Iris pigment epithelial cell (primary cell): ENCODE measurements around the gene LTBP1.

Experiments
- DNase-seq: peaks from one replicate; pipeline ENCODE4 v3.0.0-alpha.2; 2011; ENCODE audit warnings: low read depth

The LTBP1 gene

DNA sequence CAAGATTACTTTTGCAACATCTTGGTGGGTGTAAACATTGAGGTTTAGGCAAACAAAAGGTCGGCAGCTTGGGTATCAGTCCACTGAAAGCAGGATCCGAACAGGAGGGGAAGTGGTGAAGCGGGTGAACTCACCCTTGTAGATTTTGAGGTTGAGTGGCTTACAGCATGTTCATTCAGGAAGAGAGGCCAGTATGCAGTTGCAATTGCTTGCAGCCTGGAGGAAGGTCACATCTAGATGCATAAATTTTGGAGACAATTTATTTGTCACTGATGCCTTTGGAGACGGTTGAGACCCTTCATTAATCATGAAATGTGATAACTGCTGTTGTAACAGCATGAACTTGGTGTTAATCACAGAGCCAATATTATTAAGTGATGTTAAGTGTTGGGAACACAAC, 131.1 kb downstream of the LTBP1 start:
- DNase-seq = no peak

DNA sequence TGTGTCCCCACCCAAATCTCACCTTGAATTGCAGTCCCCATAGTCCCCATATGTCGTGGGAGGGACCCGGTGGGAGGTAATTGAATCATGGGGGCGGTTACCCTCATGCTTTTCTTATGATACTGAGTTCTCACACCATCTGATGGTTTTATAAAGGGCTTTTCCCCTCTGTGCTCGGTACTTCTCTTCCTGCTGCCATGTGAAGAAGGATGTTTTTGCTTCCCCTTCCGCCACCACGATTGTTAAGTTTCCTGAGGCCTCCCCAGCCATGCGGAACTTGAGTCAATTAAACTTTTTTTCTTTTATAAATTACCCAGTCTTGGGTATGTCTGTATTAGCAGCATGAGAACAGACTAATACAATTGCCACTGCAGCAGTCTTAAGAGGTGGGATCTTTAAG, 134.9 kb downstream of the LTBP1 start:
- no peak for DNase-seq

DNA sequence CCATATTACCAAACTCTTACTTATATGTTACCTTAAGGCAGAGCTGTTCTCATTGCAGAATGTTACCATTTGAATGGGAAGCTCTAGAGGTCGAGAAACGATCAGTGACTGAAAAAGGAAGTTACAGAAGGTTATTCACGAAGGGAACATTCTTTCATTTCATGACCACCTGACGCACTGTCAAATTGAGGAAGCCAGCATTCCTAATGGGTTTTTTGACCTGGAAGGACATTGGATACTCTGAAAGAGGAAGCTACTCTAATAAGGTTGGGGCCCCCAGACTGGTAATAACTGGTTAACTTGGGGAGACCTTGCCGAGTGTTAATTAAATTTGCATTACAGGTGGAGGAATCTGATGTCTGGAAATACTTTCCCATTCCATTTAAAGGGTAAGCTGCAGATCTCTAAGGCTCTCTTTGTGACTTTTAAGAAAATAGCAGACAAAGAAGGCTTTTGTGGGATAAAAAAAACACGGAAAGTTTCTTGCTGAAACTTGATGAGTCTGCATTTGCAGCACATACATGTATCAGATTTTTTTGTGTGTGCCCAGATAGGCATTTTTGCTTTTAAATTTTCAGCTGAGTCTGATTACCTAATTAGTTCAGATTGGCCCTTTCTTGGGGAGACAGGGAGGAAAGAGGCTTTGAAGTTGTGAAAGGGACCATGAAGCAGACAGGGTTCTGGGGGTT, 137.1 kb downstream of the LTBP1 start:
- DNase-seq = no peak

DNA sequence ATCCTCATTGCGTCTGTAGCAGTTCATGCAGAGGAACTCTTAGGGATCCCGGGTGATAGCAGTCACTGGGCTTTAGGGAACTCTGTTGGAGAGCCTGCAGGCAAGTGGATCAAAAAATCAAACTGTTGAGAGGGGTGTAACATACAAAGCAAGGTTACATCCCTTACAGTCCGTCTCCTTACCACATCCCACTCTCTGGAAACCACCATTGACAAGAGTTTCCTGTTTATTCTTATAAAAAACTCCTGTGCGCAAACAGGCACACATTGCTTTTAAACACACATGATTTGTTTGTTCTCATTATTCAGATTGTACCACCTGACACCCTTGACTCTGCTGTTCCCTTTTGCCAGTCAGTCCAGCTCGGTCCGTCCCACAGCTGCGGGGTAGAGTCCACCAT, 137.7 kb downstream of the LTBP1 start:
- no peak for DNase-seq

DNA sequence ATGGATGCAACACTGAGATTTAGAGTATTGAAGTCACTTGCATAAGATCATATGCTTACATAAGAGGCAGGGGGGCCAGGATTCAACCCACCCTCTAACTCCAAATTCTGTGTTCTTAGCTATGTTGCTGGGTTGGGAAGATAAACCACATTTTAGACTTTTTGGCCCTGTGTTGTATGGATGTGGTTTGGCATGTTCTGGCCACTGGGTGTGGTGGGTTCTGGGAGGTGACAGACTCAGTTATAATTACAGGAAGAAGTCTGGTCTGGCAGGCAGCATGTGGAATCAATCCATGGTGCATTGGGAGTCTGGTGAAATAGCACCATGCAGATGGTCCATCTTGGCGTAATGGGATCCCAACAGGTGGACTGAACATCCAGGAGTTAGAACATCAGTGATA, 138.9 kb downstream of the LTBP1 start:
- no peak for DNase-seq

DNA sequence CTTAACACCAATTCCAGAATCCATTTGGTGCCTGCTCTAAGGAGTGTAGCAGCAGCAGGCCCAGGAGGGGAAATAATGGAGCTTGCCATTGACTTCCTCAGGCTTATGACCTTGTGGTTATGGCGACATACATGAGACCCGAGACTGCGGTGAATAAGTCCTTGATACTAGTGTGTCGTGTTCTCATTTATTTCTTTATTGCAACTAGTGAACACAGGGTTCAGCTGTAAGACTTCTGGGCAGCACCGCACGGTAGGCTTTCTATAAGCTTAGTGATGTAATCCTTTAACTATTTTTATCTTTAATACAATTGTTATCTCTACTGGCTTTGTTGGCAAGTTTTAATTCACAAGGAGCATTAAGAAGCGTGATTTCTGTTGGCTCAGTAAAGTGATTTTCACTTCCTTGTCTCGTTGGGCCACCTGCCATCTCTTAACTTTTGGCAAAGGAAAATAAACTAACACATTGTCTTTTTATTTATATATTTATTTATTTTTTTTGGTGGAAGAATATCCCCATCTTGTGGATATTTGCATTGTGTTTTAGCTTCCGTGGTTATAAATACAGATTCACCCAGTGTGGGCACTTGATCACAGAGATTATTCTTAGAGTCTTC, 139.8 kb downstream of the LTBP1 start:
- peak; percentile 72 for DNase-seq

DNA sequence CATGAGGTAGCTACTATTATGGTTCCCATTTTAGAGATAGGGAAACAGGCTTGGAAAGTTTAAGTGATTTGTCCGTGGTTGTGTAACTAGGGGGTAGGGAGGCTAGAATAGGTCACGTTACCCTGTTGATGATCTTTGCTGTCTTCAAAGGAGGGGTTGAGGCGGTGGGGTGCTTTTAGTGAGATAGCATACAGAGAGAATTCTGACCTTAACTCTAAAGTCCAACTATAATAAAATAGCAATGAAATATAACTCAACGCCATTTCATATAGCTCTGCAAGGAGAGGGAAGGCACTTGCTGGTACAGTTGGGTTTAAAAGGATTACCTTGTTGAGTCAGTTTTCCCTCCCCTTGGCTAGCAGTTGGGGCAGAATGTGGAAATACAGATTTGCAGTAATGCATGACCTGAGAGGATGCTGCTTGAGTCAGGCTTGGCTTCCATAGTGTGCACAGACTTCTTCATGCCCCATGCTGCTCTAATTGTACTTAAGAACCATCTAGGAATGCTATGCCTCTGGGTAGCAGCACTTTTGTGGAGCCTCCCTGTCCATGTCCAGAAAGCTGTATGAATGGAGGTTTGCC, 143.9 kb downstream of the LTBP1 start:
- no peak for DNase-seq

DNA sequence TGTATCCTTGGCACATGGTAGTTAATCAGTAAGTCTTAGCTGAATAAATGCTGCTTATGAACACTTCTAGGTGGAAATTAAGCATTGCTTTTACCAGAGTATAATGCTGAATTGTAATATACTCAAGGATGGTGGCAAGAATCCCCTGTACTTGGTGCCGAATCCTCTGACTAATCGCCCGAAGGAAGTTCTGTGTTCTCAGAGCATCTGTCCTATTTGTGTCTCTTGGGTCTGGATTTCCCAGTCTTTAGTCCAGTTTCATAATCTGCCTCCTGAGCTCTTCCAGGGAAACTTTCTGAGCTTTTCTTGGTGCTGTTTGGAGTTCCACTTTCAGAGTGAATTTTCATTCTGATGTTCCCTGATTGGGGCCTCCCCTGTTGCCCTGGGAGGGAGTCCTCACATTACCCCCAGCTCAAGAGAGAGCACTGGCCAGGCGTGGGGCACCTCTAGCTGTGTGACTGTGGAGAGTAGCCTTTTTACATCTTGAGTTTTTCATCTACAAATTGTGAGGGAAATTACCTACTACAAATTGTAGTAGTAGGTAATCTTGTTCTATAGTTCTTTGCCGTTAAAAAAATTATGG, 144.9 kb downstream of the LTBP1 start:
- no peak for DNase-seq

DNA sequence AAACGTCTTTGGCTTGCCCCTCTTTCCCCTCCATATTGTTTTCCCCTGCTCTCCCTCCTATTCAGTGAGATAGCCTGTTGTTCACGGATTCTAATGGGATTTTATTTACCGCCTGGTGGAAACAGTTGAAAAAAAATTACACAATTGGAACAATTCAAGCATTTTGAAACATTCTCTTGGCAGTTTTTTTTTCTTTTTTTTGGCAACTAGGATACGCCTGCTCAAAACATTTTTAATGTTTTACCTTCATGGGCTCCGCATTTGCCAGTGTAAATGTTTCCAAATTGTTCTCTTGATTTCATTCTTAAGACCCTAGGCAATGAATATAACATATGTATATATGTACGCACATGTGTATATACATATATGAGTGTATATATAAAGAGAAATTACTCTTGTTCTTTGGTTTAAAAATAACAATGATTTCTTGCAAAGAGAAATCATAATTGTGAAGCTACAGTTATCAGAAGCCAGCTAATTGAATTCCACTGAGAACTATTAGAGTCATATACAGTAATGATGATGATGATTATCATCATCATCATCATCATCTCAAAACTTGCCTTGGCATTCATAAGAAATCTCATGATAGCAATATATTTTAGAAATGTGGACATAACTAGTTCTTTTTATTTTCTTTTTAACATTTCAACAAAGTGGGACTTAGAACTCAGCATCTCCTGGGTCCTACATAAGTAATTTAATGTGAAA, 146.7 kb downstream of the LTBP1 start:
- no peak for DNase-seq

DNA sequence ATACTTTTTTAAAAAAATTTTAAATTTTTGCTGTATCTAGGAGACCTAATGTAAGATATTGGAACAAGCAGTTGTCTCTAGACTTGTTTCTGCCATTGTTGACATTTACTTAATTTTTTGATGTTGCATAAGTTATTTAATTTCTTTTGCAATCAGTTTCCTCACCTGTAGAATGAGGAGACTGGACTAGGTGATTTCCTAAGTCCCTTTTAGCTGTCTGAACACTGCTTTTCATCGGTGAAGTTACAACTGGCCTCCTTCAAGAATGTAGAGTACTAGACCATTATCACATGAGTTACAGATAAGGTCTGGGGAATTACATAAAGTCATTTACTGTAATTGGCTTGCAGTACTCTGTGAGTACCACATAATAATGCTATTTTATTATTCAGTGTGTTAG, 147.6 kb downstream of the LTBP1 start:
- DNase-seq = no peak

DNA sequence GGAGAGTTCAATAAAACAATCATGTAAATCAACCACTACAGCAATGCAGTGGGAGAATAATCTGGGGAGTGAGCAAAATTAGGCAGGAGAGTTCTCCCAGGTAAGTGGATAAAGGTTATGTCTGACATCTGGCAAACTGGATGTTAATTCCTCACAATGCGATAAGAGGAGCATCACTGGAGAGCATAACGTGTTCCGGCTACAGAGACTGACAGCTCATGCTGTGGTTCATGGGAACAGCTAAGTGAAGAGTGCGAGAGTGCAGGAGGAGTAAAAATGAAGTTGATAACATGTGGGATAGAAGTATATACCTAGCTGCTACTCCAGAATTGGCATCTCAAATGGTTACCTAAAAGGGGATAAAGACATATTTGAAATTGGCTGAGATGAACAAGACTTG, 153.2 kb downstream of the LTBP1 start:
- DNase-seq = no peak

DNA sequence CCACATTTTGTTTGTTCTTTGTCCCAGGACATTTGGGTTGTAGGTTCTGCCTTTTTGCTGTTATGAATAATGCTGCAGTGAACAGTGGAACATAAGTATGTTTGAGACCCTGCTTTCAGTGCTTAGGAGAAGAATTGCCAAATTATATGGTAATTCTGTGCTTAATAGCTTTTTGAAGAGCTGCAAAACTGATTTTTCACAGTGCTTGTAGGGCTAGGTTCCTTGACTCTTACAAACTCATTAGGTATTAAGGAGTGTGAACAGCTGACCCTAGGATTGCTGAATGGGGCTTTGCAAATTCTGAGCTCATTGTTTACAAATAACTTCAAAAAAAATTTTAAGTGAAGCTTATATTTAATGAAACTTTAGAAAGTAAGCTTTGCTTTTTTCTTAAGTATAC, 154.2 kb downstream of the LTBP1 start:
- no peak for DNase-seq

DNA sequence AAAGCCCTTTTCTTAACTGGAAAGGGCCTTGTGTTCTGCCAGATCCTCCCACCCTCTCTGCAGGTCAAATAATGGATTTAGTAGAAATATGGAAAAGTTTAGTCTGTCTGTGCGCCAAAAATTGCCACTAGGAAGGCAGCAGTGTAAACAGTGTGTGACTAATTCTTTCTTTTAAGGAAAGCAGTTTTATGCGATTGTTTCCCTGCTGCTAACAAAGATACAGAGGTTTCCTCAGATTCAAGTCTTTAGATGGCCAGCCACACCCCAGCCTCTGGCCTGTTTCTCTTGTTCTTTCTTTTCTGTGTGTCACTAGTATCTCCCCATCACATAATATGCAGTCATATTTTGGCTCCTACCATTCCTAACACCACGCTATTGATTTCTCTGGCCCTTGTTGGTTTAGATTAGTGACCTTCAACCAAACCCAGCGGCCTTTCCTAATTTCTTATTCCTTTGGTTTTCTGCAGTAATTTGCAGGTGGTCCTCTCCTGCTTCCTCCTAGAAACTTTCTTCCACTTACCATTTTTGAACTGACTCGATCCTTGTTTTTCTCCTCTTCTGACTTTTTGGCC, 157.4 kb downstream of the LTBP1 start:
- peak; percentile 68 for DNase-seq

DNA sequence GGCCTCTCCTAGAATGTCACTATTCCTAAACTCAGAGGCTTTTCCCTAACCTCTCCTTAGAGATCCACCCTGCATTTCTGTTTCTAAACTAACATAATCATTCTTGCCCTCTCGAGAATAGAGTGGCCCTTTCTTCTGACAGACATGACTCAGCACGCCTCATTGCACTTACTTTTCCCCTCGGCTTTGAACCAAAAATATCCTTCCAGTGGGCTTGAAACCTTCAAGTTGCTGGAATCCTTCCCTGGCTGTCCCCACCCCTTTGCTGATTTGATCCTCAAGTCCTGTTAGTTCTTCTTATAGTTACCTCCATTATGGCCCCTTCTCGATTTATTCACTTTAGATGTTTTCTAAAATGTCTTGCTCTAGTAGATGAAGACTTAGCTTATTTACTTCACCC, 158.0 kb downstream of the LTBP1 start:
- peak; percentile 72 for DNase-seq

DNA sequence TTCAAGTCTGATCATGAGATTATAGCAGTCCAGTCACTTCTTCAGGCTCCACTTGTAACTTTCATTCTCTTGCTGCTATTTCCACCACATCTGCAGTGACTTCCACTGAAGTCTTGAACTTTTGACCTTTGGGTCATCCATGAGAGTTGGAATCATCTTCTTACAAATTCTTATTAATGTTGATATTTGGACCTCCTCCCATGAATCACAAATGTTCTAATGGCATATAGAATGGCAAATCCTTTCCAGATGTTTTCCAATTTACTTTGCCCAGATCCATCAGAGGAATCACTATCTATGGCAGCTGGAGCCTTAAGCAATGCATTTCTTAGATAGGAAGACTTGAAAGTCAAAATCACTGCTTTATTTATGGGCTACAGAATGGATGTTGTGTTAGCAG, 159.4 kb downstream of the LTBP1 start:
- no peak for DNase-seq

DNA sequence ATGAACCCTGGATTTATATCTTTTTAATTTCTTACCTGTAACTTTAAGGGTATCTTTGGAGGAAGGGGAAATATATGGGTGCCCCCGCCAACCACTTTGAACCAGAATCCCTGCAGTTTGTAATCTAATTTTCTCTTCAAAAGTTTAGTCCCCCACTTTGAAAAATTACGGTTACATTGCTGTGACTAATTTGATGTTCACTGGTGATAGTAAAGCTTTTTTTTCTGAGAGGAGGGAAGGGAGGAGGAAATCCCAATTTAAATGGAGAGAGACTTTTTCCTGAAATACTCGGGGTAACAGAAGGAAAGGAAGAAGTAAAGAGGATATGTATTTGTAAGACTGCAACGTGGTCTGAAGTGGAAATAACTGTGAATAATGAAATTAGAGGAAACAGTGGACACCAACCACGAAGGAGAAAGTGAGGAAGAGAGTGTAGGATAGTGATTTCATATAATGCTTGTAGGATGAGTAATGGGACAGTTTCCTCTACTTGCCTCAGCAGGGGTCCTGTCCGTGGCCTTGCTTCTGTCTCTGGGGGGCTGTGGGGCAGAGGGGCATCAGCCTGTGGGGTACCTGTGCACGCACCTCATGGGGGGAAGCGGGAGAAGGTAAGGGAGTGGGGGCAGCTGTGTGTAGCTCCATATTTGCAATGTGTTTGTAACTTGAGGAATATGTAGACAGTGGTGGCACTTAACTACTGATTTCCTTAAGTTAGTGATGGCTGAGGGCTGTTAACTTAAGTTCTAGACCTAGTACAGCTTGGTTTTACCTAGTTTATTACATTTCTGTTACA, 161.1 kb downstream of the LTBP1 start:
- DNase-seq = peak; percentile 41

DNA sequence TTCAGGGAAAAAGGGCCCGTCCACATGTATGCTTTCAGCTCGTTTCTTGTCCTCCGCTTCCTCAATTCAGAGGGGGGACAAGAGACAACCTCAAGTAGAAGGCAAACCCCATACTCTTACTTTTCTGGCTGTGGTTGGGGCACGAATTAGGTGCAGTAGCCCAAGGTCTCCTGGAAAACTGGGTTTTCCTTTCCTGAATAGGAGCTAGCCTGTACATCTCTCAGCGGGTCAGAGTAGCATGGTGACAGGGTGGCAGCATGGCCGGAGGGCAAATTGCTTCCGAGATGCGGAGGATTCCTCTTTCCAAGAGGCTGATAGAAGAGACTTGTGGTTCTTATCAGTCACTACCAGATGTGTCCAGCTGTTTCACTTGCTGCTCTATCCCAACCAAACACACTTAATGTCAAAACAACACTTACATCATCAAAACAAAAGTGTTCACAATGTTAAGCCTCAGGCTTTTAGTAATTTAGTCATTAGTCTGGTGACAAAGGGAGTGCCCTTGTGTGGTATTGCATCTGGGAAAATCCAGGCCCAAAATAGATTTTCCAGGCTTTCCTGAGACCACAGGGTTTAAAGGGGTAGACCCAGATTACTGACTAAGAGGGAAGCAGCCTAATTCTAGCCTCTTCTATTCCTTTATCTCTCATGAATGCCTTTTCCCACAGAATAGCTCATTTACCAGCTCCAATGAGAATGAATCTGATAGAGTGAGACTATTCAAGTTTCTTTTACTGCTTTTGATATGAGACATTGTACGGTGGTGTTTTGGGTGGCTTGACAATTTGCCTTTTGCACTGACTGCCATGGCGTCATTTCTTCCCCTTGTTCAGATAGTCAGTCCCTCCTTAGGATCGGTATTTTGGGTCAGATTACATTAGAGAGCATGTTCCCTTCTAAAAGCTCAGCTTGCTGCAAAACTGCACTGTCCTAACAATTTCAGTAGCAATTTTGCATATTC, 162.0 kb downstream of the LTBP1 start:
- peak; percentile 32 for DNase-seq

DNA sequence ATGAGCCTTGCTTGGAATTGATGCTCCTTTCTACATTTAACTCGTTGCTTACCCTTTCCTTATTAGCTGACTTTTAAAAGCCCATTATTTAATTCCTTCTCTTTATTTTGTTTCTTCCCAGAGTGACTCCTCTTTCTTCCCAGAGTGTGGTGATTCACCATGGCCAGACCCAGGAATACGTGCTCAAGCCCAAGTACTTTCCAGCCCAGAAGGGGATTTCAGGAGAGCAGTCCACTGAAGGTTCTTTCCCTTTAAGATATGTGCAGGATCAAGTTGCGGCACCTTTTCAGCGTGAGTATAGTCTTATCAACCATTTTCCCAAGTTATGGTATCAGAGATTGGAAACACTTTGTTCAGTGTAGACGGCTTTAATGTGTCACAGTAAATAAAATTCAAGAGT, 163.7 kb downstream of the LTBP1 start:
- DNase-seq = peak; percentile 50

DNA sequence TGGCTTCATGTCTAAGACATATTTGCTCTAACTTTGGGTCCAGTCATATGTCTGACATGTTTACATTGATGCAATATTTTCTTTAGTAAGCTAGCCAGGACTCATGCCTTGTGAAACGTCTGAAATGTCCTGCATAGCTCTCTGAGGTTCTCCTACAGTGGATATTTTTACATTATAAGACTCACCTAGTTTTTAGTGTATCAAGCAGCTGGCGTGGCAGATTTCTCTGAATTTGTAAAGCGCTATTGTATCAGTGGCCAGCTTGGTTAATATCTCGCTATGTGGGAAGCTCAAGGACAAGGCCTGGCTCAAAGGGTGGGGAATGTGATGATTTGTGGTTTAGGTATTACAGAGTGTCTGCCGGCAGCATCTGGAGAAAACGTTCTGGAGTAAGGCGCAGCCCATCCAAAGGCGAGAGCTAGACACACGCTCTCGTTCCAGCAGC, 164.3 kb downstream of the LTBP1 start:
- peak; percentile 94 for DNase-seq

DNA sequence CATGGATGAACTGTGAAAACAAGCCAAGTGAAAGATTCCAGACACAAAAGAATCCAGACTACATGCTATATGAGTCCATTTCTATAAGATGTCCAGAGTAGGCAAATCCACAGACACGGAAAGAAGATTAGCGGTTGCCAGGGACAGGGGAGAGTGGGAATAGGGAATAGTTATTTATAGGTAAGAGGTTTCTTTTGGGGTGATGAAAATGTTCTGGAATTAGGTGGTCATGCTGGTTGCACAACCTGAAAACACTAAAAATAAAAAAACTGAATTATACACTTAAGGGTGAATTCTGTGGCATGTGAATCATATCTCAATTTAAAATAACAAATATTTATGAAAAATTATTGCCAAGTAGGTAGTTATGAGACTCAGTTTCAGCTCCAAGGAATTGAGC, 168.4 kb downstream of the LTBP1 start:
- peak; percentile 50 for DNase-seq
